Measurements from ENCODE around the gene BFSP2.

BFSP2 gene

GRCh38 chr3:133509488-133509887 is 109.6 kb downstream of the BFSP2 start:
- Histone ChIP-seq H3K27me3 (ENCODE audit: insufficient read depth, low read depth) (no peaks in the 10 kb centered on the region), H2AFZ (ENCODE audit: low read depth) (no peak overlapping the region), H3K4me1 (ENCODE audit: low read depth, poor library complexity, severe bottlenecking) (peaks cover 45% of the 10 kb centered on the region), H4K20me1 (ENCODE audit: insufficient read depth) (no peaks in the 10 kb centered on the region), H3K27ac (no peak overlapping the region), H3K4me2 (no peak overlapping the region), H3K36me3 (ENCODE audit: insufficient read depth) (no peaks in the 10 kb centered on the region), H3K9ac (no peak overlapping the region), H3K4me3 (IDR thresholded peaks at IDR 0.05; ENCODE audit: insufficient read depth, low read depth, low read length) (no peak overlapping the region), H3K79me2 (ENCODE audit: insufficient read depth, low read depth) (no peaks in the 10 kb centered on the region)
- no peak for TF ChIP-seq CTCF (conservative IDR thresholded peaks at IDR 0.05; ENCODE audit: low read depth, low read length)

- no peak for TF ChIP-seq CTCF (conservative IDR thresholded peaks at IDR 0.05; ENCODE audit: low read depth, low read length)
- H3K79me2 ChIP-seq (ENCODE audit: insufficient read depth, low read depth), result no peaks in the 10 kb centered on the region
Observed at GRCh38 chr3:133512416-133513089, 112.7 kb downstream of the BFSP2 start.

GRCh38 chr3:133514418-133514817 is 114.6 kb downstream of the BFSP2 start:
- Histone ChIP-seq H3K27me3 (ENCODE audit: insufficient read depth, low read depth) (no peaks in the 10 kb centered on the region), H3K4me1 (ENCODE audit: low read depth, poor library complexity, severe bottlenecking) (peaks cover 10% of the 10 kb centered on the region), H3K36me3 (ENCODE audit: insufficient read depth) (no peaks in the 10 kb centered on the region), H3K4me3 (IDR thresholded peaks at IDR 0.05; ENCODE audit: insufficient read depth, low read depth, low read length) (no peak overlapping the region), H4K20me1 (ENCODE audit: insufficient read depth) (no peaks in the 10 kb centered on the region), H2AFZ (ENCODE audit: low read depth) (no peak overlapping the region), H3K79me2 (ENCODE audit: insufficient read depth, low read depth) (no peaks in the 10 kb centered on the region), H3K9ac (no peak overlapping the region), H3K4me2 (no peak overlapping the region), H3K27ac (no peak overlapping the region)
- no peak for TF ChIP-seq CTCF (conservative IDR thresholded peaks at IDR 0.05; ENCODE audit: low read depth, low read length)

More at GRCh38 chr3:133512416-133513089, 112.7 kb downstream of the BFSP2 start:
- H3K27me3 ChIP-seq (ENCODE audit: insufficient read depth, low read depth), result no peaks in the 10 kb centered on the region
- H3K4me1 ChIP-seq (ENCODE audit: low read depth, poor library complexity, severe bottlenecking), result peaks cover 15% of the 10 kb centered on the region
- no peaks in the 10 kb centered on the region for H3K36me3 ChIP-seq (ENCODE audit: insufficient read depth)
- H3K4me2 ChIP-seq, result no peak overlapping the region
- no peak overlapping the region for H3K9ac ChIP-seq
- no peak overlapping the region for H2AFZ ChIP-seq (ENCODE audit: low read depth)
- H3K4me3 ChIP-seq (IDR thresholded peaks at IDR 0.05; ENCODE audit: insufficient read depth, low read depth, low read length), result no peak overlapping the region
- no peaks in the 10 kb centered on the region for H4K20me1 ChIP-seq (ENCODE audit: insufficient read depth)
- no peak overlapping the region for H3K27ac ChIP-seq

- H3K4me2 ChIP-seq, result no peak overlapping the region
- H3K4me1 ChIP-seq (ENCODE audit: low read depth, poor library complexity, severe bottlenecking), result peaks cover 10% of the 10 kb centered on the region
- TF ChIP-seq CTCF (conservative IDR thresholded peaks at IDR 0.05; ENCODE audit: low read depth, low read length), result no peak
- no peak overlapping the region for H2AFZ ChIP-seq (ENCODE audit: low read depth)
- H3K36me3 ChIP-seq (ENCODE audit: insufficient read depth), result no peaks in the 10 kb centered on the region
- H3K27ac ChIP-seq, result no peak overlapping the region
- no peak overlapping the region for H3K9ac ChIP-seq
- H4K20me1 ChIP-seq (ENCODE audit: insufficient read depth), result no peaks in the 10 kb centered on the region
- no peaks in the 10 kb centered on the region for H3K79me2 ChIP-seq (ENCODE audit: insufficient read depth, low read depth)
- no peak overlapping the region for H3K4me3 ChIP-seq (IDR thresholded peaks at IDR 0.05; ENCODE audit: insufficient read depth, low read depth, low read length)
- no peaks in the 10 kb centered on the region for H3K27me3 ChIP-seq (ENCODE audit: insufficient read depth, low read depth)
Observed at GRCh38 chr3:133515127-133515526, 115.3 kb downstream of the BFSP2 start.

Data from KMS-11 (cell line).